ENCODE results near the gene INPP4B.

Gene INPP4B

GRCh38 chr4:142474398-142475087 is 371.6 kb downstream of the INPP4B start:
- Histone ChIP-seq H2AFZ (ENCODE audit: low read depth) (no peak overlapping the region), H3K4me1 (ENCODE audit: low read depth, poor library complexity, severe bottlenecking) (no peaks in the 10 kb centered on the region), H4K20me1 (ENCODE audit: insufficient read depth) (no peaks in the 10 kb centered on the region), H3K27me3 (ENCODE audit: insufficient read depth, low read depth) (no peaks in the 10 kb centered on the region), H3K27ac (no peak overlapping the region), H3K36me3 (ENCODE audit: insufficient read depth) (no peaks in the 10 kb centered on the region), H3K4me3 (IDR thresholded peaks at IDR 0.05; ENCODE audit: insufficient read depth, low read depth, low read length) (no peak overlapping the region), H3K4me2 (no peak overlapping the region), H3K9ac (no peak overlapping the region), H3K79me2 (ENCODE audit: insufficient read depth, low read depth) (no peaks in the 10 kb centered on the region)
- no peak for TF ChIP-seq CTCF (conservative IDR thresholded peaks at IDR 0.05; ENCODE audit: low read depth, low read length)

DNA sequence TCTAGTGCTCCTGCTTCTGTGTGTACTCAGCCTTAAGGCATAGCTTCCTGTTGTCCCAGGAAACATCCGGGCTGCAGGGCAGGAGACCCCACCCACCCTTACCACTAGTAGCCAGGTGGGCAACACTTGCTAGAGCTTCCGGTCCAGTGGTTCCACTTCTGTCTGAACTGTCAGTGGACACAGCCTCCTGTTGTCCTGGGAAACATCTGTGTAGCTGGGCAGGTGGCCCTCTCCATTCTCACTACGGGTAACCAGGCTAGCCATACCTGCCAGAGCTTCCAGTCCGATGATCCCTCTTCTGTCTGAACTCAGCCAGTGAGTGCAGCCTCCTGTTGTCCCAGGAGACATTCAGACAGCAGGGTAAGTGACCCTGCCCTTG is 372.2 kb downstream of the INPP4B start:
- Histone ChIP-seq H3K4me2 (no peak overlapping the region), H3K27ac (no peak overlapping the region)
- TF ChIP-seq CTCF (conservative IDR thresholded peaks at IDR 0.05; ENCODE audit: low read depth, low read length): no peak

DNA sequence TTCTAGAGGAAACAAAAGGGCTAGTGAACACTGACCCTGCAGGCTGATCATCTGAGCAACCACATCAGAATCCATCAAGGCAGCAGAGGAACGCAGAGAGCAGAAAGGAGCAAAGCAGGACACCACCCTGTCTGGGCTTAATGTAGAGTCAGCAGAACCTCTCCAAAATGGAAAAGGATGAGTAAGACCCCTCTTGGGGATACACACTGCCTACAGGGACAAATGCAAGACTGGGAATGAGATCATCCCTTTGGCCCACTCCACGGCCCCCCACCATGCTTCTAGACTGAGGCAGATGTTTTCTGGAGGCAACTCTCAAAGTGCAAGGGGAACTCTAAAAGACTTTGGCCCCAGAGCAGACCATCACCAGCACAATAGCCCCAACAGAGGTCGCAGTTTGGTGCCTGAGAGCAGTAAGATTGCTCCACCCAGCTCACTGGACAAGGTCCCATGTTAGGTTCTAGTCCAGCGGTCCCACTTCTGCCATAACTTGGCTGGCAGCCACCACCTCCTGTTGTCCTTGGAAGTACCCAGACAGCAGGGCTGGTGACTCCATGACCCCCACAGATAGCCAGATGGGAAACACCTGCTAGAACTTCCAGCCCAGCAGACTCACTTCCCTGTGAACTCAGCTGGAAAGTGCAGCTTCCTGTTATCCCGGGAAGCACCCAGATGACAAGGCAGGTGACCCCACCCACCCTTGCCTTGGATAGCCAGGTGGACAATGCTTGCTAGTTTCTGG is 372.7 kb downstream of the INPP4B start:
- H2AFZ ChIP-seq (ENCODE audit: low read depth): no peak overlapping the region
- no peaks in the 10 kb centered on the region for H3K36me3 ChIP-seq (ENCODE audit: insufficient read depth)
- no peak overlapping the region for H3K4me2 ChIP-seq
- no peaks in the 10 kb centered on the region for H3K27me3 ChIP-seq (ENCODE audit: insufficient read depth, low read depth)
- H3K4me3 ChIP-seq (IDR thresholded peaks at IDR 0.05; ENCODE audit: insufficient read depth, low read depth, low read length): no peak overlapping the region
- no peaks in the 10 kb centered on the region for H3K79me2 ChIP-seq (ENCODE audit: insufficient read depth, low read depth)
- H4K20me1 ChIP-seq (ENCODE audit: insufficient read depth): no peaks in the 10 kb centered on the region
- H3K9ac ChIP-seq: no peak overlapping the region
- H3K27ac ChIP-seq: no peak overlapping the region
- no peaks in the 10 kb centered on the region for H3K4me1 ChIP-seq (ENCODE audit: low read depth, poor library complexity, severe bottlenecking)
- no peak for TF ChIP-seq CTCF (conservative IDR thresholded peaks at IDR 0.05; ENCODE audit: low read depth, low read length)

More for the DNA sequence above, 372.2 kb downstream of the INPP4B start:
- Histone ChIP-seq H3K4me1 (ENCODE audit: low read depth, poor library complexity, severe bottlenecking) (no peaks in the 10 kb centered on the region), H3K79me2 (ENCODE audit: insufficient read depth, low read depth) (no peaks in the 10 kb centered on the region), H3K36me3 (ENCODE audit: insufficient read depth) (no peaks in the 10 kb centered on the region), H2AFZ (ENCODE audit: low read depth) (no peak overlapping the region), H3K9ac (no peak overlapping the region), H3K27me3 (ENCODE audit: insufficient read depth, low read depth) (no peaks in the 10 kb centered on the region), H3K4me3 (IDR thresholded peaks at IDR 0.05; ENCODE audit: insufficient read depth, low read depth, low read length) (no peak overlapping the region), H4K20me1 (ENCODE audit: insufficient read depth) (no peaks in the 10 kb centered on the region)

GRCh38 chr4:142467088-142467487 is 379.0 kb downstream of the INPP4B start:
- Histone ChIP-seq H3K4me2 (no peak overlapping the region), H4K20me1 (ENCODE audit: insufficient read depth) (no peaks in the 10 kb centered on the region), H3K79me2 (ENCODE audit: insufficient read depth, low read depth) (no peaks in the 10 kb centered on the region), H3K27ac (no peak overlapping the region), H2AFZ (ENCODE audit: low read depth) (no peak overlapping the region), H3K9ac (no peak overlapping the region), H3K27me3 (ENCODE audit: insufficient read depth, low read depth) (no peaks in the 10 kb centered on the region), H3K36me3 (ENCODE audit: insufficient read depth) (no peaks in the 10 kb centered on the region), H3K4me3 (IDR thresholded peaks at IDR 0.05; ENCODE audit: insufficient read depth, low read depth, low read length) (no peak overlapping the region), H3K4me1 (ENCODE audit: low read depth, poor library complexity, severe bottlenecking) (no peaks in the 10 kb centered on the region)
- no peak for TF ChIP-seq CTCF (conservative IDR thresholded peaks at IDR 0.05; ENCODE audit: low read depth, low read length)

Data from KMS-11 (cell line).